Hepatocyte (in vitro differentiated cells): ENCODE data around the gene AKT1. TPM values are rescaled to one million over a fixed set of nuclear protein-coding genes. Genes with fewer than 3 reads are reported as not detected.

Experiments
- DNase-seq: peaks from one replicate; pipeline ENCODE4 v3.0.0-alpha.2; 2016; ENCODE audit warnings: low spot score
- H2AFZ ChIP-seq: fragments of 200-600 bp; sonication (generic); 2 replicates; pipeline ENCODE4 v1.6.0; 2016; ENCODE audit warnings: antibody characterized with exemption, mild to moderate bottlenecking
- H3K27ac ChIP-seq: fragments of 200-600 bp; sonication (generic); 2 replicates; pipeline ENCODE4 v1.5.1; 2016; ENCODE audit warnings: mild to moderate bottlenecking
- H3K27me3 ChIP-seq: fragments of 200-600 bp; sonication (generic); 2 replicates; pipeline ENCODE4 v1.6.1; 2016
- H3K36me3 ChIP-seq: fragments of 200-600 bp; sonication (generic); replicated peaks from 2 replicates; pipeline ENCODE4 v1.5.1; 2016; ENCODE audit warnings: low read depth; ENCODE audit not compliant: insufficient read depth
- H3K4me1 ChIP-seq: fragments of 200-600 bp; sonication (generic); 2 replicates; pipeline ENCODE4 v1.5.1; 2016; ENCODE audit warnings: mild to moderate bottlenecking, moderate library complexity; ENCODE audit not compliant: insufficient read depth
- H3K4me2 ChIP-seq: fragments of 200-600 bp; sonication (generic); 2 replicates; pipeline ENCODE4 v1.6.0; 2016
- H3K4me3 ChIP-seq: fragments of 200-600 bp; sonication (generic); 2 replicates; pipeline ENCODE4 v1.5.1; 2016; ENCODE audit warnings: mild to moderate bottlenecking
- H3K79me2 ChIP-seq: fragments of 200-600 bp; sonication (generic); 2 replicates; pipeline ENCODE4 v1.6.0; 2017; ENCODE audit warnings: mild to moderate bottlenecking
- H3K9me2 ChIP-seq: fragments of 200-600 bp; sonication (generic); replicated peaks from 2 replicates; pipeline ENCODE4 v1.6.0; 2017; ENCODE audit warnings: mild to moderate bottlenecking; ENCODE audit not compliant: insufficient read depth
- H3K9me3 ChIP-seq: fragments of 200-600 bp; sonication (generic); 2 replicates; pipeline ENCODE4 v1.5.1; 2016; ENCODE audit warnings: low read depth, mild to moderate bottlenecking
- H4K20me1 ChIP-seq: fragments of 200-600 bp; sonication (generic); 2 replicates; pipeline ENCODE4 v1.6.0; 2016; ENCODE audit warnings: mild to moderate bottlenecking; ENCODE audit not compliant: insufficient read depth, poor library complexity, severe bottlenecking
- CTCF ChIP-seq: fragments of 200-600 bp; sonication (generic); IDR thresholded peaks from 2 replicates; pipeline ENCODE4 v1.5.1; 2016; ENCODE audit warnings: antibody characterized with exemption, mild to moderate bottlenecking; ENCODE audit not compliant: poor library complexity
- EZH2 ChIP-seq: fragments of 200-600 bp; sonication (generic); IDR thresholded peaks from 2 replicates; pipeline ENCODE4 v1.6.1; 2016; ENCODE audit warnings: antibody characterized with exemption, mild to moderate bottlenecking, borderline replicate concordance
- EZH2phosphoT487 ChIP-seq: fragments of 200-600 bp; sonication (generic); IDR thresholded peaks from one replicate; pipeline ENCODE4 v1.6.1; 2018; ENCODE audit warnings: antibody characterized with exemption, mild to moderate bottlenecking, low read depth, moderate library complexity; ENCODE audit not compliant: unreplicated experiment, severe bottlenecking
- WGBS: methylation state at CpG from one replicate; pipeline ENCODE4 v1.1.6; 2016; ENCODE audit warnings: low lambda C conversion rate; ENCODE audit errors: missing lambda C conversion rate; 5-methylcytosine and 5-hydroxymethylcytosine counted together
- polyA plus RNA-seq: library from polyadenylated mRNA; unstranded; fragments of >200 nt; fragmentation: Nextera tagmentation; extraction: Ambion mirVana; gene quantifications from 2 replicates; pipeline ENCODE4 v1.2.1, GENCODE V29; 2016
- total RNA-seq: library from RNA; depleted of rRNA; stranded (reverse); fragments of >200 nt; gene quantifications from 2 replicates; pipeline ENCODE4 v1.2.3, GENCODE V29; 2014

The AKT1 gene
- total and polyA plus RNA-seq, 2 experiments from 2014 or later, result 124 to 159 TPM

GRCh38 chr14:104804481-104805325 is 9.2 kb upstream of the AKT1 start:
- H3K27ac ChIP-seq, result no peak overlapping the region
- no peak for DNase-seq
- H2AFZ ChIP-seq, result no peak overlapping the region
- H4K20me1 ChIP-seq, result no peaks in the 10 kb centered on the region
- H3K79me2 ChIP-seq, result peaks cover 4% of the 10 kb centered on the region
- H3K9me3 ChIP-seq, result no peaks in the 10 kb centered on the region
- no peaks in the 10 kb centered on the region for H3K9me2 ChIP-seq
- H3K4me1 ChIP-seq, result peaks cover 15% of the 10 kb centered on the region
- TF ChIP-seq EZH2 (no peak), CTCF (no peak), EZH2phosphoT487 (no peak)
- no peaks in the 10 kb centered on the region for H3K27me3 ChIP-seq
- no peak overlapping the region for H3K4me3 ChIP-seq
- H3K36me3 ChIP-seq, result no peaks in the 10 kb centered on the region
- H3K4me2 ChIP-seq, result no peak overlapping the region
- WGBS, result 88% methylated on average over 18 of the region's 18 CpGs

- H3K4me3 ChIP-seq, result no peak overlapping the region
- H3K4me2 ChIP-seq, result no peak overlapping the region
- H3K79me2 ChIP-seq, result peaks cover 4% of the 10 kb centered on the region
- H3K9me3 ChIP-seq, result no peaks in the 10 kb centered on the region
- no peak for DNase-seq
- H2AFZ ChIP-seq, result no peak overlapping the region
- peaks cover 18% of the 10 kb centered on the region for H3K4me1 ChIP-seq
- no peaks in the 10 kb centered on the region for H3K27me3 ChIP-seq
- no peak for TF ChIP-seq CTCF
- no peak for TF ChIP-seq EZH2phosphoT487
- TF ChIP-seq EZH2, result no peak
- WGBS, result 91% methylated on average over 15 of the region's 15 CpGs
- H4K20me1 ChIP-seq, result no peaks in the 10 kb centered on the region
- no peaks in the 10 kb centered on the region for H3K9me2 ChIP-seq
- H3K36me3 ChIP-seq, result no peaks in the 10 kb centered on the region
- H3K27ac ChIP-seq, result no peak overlapping the region
Observed at GRCh38 chr14:104803912-104804410, 8.4 kb upstream of the AKT1 start.

GRCh38 chr14:104803280-104803911 is 7.8 kb upstream of the AKT1 start:
- DNase-seq, result no peak

More at GRCh38 chr14:104803280-104803911, 7.8 kb upstream of the AKT1 start:
- H3K27ac ChIP-seq, result no peak overlapping the region
- H4K20me1 ChIP-seq, result no peaks in the 10 kb centered on the region
- 82% methylated on average over 19 of the region's 19 CpGs for WGBS
- no peak overlapping the region for H2AFZ ChIP-seq
- no peaks in the 10 kb centered on the region for H3K36me3 ChIP-seq
- H3K9me3 ChIP-seq, result no peaks in the 10 kb centered on the region
- no peak for TF ChIP-seq EZH2phosphoT487
- no peak for TF ChIP-seq EZH2
- no peak for TF ChIP-seq CTCF
- no peak overlapping the region for H3K4me3 ChIP-seq
- no peaks in the 10 kb centered on the region for H3K27me3 ChIP-seq
- no peaks in the 10 kb centered on the region for H3K9me2 ChIP-seq
- H3K79me2 ChIP-seq, result peaks cover 4% of the 10 kb centered on the region
- H3K4me2 ChIP-seq, result no peak overlapping the region
- peaks cover 18% of the 10 kb centered on the region for H3K4me1 ChIP-seq
